GM21529 (cell line): ENCODE measurements around the gene TPMT.
"Not testable (repeated sequence)": the region's sequence is repeated elsewhere in the genome, so short reads cannot be mapped to it uniquely, and the experiment has no call there.

Experiments used
- ATAC-seq: cut with Tn5 transposase; IDR thresholded peaks from one replicate; pipeline ENCODE4 v1.9.1; 2021; ENCODE audit not compliant: unreplicated experiment

The TPMT gene

GRCh38 chr6:18155864-18156421 is 1.1 kb upstream of the TPMT start:
- peak; percentile 47 for ATAC-seq

GRCh38 chr6:18155150-18155863 is 430 bp upstream of the TPMT start, which contains the start of gene KDM1B:
TSS of gene KDM1B (plus strand) at chr6:18155422. CDS start at chr6:18159896, 4,474 bp downstream.
- peak; percentile 84 for ATAC-seq

DNA sequence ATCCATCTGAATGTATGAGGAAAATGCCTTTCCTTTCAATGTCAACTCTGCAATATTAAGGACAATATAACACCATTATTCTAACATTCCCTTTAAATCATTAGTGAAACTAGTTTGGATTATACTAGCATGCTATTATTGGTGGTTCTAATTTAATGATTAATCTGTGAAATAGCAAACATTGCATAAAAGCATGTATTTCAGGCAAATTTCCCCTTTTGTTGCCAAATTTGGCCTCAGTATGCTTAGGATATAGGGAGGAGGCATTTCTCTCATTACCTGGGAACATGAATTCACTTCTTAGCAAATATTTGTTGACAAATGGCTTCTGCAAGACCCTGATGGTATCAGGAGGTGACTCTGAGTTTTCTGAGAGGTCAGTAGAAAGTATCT is 1.6 kb downstream of the TPMT start:
- no peak for ATAC-seq

- no peak for ATAC-seq
Measured at GRCh38 chr6:18151801-18152200, 3.1 kb downstream of the TPMT start.

DNA sequence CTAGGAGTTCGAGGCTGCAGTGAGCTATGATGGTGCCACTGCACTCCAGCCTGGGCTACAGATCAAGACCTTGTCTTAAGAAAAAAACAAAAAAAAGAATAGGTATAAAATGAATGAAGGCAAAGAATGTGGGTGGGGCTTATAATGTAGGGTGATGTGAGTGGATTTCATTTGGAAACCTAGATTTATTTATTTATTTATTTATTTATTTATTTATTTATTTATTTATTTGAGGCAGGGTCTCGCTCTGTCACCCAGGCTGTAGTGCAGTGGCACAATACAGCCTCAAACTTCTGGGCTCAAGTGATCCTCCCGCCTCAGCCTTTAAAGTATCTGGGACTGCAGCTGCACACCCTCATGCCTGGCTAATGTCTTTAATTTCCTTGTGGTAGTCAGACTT is 3.5 kb downstream of the TPMT start:
- not testable (repeated sequence) for ATAC-seq

- ATAC-seq = no peak
Measured at GRCh38 chr6:18148304-18149025, 6.4 kb downstream of the TPMT start.

- no peak for ATAC-seq
Measured at GRCh38 chr6:18147616-18148015, 7.3 kb downstream of the TPMT start.

- ATAC-seq = no peak
Measured at GRCh38 chr6:18147160-18147559, 7.7 kb downstream of the TPMT start.

GRCh38 chr6:18142591-18142861 is 12.4 kb downstream of the TPMT start:
- no peak for ATAC-seq

DNA sequence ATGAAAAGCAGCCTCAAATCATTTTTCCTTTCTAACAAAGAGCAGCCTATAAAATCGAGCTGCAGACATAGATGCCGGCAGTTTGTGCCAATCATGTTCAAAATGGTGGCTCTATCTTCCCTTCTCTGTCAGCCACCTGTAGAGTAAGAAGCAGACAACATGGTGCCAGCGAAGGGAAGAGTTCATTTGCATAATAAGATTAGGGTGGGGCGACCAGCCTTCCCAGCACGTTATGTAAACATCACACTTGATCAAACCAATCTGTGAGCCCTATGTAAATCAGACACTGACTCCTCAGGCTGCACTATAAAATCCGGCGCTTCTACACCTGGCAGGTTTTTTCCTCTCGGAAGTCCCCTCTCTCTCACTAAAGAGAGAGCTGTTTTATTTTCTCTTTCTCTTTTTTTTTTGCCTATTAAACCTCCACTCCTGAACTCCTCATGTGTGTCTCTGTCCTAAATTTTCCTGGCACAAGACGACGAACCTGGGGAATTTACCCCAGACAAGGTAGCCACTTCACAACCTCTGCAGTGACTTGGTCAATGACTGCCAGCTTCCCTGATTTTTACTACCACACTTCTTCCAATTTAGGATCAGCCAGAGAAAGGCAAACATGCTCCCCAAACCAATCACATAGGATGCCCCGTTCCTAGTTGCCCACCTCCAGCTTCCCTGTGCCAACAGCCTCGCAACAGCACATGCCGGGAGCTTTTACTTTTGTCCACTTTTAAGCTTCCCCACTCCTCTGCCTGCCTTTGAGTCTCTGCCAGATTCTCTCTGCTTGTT is 12.9 kb downstream of the TPMT start:
- ATAC-seq = no peak

DNA sequence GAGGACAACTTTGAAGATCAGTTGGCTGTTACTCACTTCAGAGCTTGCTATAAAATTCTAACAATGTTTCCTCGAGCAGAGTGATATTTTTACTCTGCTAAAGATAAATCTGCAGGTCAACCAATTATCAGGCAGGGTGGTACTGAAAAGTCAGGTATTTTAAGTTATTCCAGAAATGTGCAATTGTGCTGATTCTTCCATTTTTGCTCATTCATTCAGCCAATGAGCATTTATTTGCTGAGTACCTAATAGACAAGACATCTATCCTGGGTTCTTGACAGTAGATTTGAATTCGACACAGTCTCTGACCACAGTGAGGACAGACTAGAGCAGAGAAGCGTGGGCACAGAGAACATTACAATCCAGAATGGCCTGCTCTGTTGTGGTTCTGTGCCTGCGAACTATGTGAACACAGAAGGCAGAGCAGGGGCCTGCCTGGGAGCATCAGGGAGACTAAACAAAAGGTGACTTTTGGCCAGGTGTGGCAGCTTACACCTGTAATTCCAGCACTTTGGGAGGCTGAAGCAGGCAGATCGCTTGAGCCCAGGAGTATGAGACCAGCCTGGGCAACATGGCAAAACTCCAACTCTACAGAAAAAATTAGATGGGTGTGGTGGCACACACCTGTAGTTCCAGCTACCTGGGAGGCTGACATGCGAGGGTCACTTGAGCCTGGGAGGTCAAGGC is 14.8 kb downstream of the TPMT start:
- ATAC-seq = no peak

DNA sequence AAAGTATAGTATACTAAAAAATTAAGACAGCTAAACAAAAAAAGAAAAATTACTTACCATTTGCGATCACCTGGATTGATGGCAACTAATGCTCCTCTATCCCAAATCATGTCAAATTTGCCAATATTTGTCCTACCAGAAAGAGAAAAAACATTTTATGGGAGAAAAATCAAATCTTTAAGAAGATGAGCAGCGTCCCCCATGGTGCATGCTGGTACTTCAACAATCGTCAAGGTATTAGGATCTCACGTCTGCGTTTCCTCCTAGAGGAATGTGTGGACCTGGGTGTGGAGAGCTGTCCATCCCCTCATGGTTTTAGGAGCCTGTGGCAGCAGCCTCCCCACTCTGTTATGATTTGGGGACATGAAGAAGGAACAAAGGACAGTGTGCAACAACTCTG is 16.0 kb downstream of the TPMT start:
- no peak for ATAC-seq

DNA sequence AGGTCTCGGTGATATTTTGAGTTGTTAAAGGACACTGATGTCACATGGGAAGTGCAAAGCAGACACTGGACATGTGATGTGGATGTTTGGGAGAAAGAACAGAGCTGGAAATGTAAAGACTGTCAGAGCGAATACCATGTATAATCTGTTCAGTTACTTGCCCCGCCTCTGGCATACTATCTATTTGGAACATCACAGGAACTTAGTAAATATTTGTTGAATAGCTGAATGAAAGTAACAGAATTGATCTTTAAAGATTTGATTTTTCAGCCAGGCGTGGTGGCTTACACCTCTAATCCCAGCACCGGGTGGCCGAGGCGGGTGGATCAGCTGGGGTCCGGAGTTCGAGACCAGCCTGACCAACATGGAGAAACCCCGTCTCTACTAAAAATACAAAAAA is 18.6 kb downstream of the TPMT start:
- ATAC-seq = no peak

DNA sequence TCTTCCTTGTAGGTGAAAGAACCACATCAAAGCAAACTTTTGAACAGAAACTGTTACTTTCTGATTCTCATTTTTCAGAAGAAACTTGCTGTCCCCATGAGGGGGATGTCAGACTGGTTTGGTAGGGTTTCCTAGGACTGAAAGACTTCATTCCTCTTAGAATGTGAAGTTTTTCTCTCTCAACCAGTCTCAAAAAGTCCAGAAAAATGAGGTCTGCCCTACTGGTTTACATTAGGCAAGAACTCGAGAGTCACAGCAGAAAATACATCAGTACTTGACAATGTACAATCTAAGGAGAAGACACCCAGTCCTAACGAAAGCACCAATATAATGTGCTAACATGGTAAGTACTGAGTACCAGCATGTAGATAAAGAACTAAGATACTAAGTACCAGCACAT is 19.7 kb downstream of the TPMT start:
- no peak for ATAC-seq

DNA sequence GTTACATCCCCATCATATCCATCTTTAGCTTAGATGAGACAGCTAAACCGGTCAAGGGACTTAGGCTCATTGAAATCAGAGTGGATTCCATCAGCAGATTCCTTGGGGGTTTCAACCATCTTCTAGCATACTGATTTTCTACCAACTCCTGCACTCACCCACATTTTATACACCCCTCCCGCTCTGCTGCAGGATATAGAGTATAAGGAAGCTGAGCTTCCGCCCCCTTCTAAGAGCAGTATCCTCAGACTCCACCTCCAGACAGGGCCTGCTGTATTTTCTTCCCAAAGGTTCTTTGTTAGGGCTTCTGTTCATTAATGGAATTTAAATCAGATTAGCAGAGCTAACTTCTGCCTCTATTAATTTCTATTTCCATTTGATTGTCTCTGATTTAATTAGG is 22.5 kb downstream of the TPMT start:
- no peak for ATAC-seq

DNA sequence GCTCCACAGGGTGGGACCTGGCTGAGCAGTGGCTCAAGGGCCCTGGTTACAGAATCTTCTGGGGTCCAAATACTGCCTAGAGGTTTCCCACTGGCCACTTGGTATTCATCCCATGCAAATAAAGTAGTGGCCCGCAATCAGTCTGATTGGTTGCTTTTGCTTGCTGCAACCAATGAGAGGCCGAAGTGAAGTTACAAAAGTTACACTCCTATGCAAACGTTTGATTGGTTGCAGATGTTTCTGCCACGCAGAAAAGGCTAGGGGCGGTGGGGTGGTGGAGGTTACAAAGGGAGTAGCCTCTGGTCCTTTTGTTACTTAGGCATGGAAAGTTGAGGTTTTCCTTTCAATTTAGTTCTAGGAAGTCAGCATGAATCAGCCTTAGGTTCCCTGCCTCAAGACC is 28.8 kb downstream of the TPMT start:
- no peak for ATAC-seq

- peak; percentile 98 for ATAC-seq
Measured at GRCh38 chr6:18122128-18123093, 32.5 kb downstream of the TPMT start, which contains the start of gene NHLRC1. TSS of gene NHLRC1 (minus strand) at chr6:18122677. CDS start at chr6:18122606, 71 bp downstream.

DNA sequence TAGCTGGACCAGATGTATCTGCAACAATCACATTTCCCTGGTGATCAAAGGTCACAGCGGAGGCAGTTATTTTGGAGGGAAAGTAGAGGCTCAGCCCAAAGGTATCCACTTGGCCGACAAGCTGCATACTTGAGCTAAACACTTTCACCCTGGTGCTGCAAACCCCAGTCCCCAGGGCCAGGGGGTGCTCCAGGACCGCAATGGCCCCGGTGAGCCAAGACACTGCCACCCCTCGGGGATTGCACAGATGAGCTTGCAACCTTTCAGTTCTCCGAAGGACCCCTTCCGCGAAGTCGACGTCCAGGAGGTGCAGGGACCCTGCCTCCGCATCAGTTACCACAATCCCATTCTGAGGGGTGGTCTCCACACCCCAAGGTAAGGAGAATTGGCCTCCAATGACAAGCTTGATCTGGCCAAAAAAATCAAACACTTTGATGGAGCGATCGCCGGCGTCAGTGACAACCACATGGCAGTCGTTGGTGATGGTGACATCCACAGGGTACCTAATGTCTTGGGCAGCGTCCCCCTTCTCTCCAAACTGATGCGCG is 33.2 kb downstream of the TPMT start:
- ATAC-seq = no peak

GRCh38 chr6:18119236-18119635 is 35.6 kb downstream of the TPMT start:
- no peak for ATAC-seq

- ATAC-seq = no peak
Measured at GRCh38 chr6:18118330-18118729, 36.5 kb downstream of the TPMT start.
